GM21723 (cell line): ENCODE results near the gene RALGAPA1.

Experiments
- ATAC-seq: cut with Tn5 transposase; IDR thresholded peaks from one replicate; pipeline ENCODE4 v1.9.1; 2021; ENCODE audit warnings: mild to moderate bottlenecking, moderate library complexity; ENCODE audit not compliant: unreplicated experiment

RALGAPA1 gene

GRCh38 chr14:35704793-35705493, 104.2 kb downstream of the RALGAPA1 start:
- no peak for ATAC-seq

GRCh38 chr14:35701531-35701930, 107.6 kb downstream of the RALGAPA1 start:
- no peak for ATAC-seq

GRCh38 chr14:35699791-35700444, 109.2 kb downstream of the RALGAPA1 start:
- ATAC-seq, result no peak

- ATAC-seq, result no peak
These were observed 112.5 kb downstream of the RALGAPA1 start for GRCh38 chr14:35696575-35696974.

- no peak for ATAC-seq
These were observed 113.0 kb downstream of the RALGAPA1 start for GRCh38 chr14:35696119-35696518.

GRCh38 chr14:35695647-35696046, 113.4 kb downstream of the RALGAPA1 start:
- no peak for ATAC-seq

GRCh38 chr14:35695072-35695471, 114.0 kb downstream of the RALGAPA1 start:
- ATAC-seq, result no peak

GRCh38 chr14:35689000-35689460, 120.1 kb downstream of the RALGAPA1 start:
- peak; percentile 61 for ATAC-seq

- no peak for ATAC-seq
These were observed 120.8 kb downstream of the RALGAPA1 start for GRCh38 chr14:35688126-35688826.

GRCh38 chr14:35687335-35687939, 121.7 kb downstream of the RALGAPA1 start:
- no peak for ATAC-seq

GRCh38 chr14:35683688-35684087, 125.4 kb downstream of the RALGAPA1 start:
- peak; percentile 57 for ATAC-seq

GRCh38 chr14:35682802-35683201, 126.3 kb downstream of the RALGAPA1 start:
- ATAC-seq, result no peak

- no peak for ATAC-seq
These were observed 130.6 kb downstream of the RALGAPA1 start for GRCh38 chr14:35678403-35679028.

- no peak for ATAC-seq
These were observed 139.3 kb downstream of the RALGAPA1 start for GRCh38 chr14:35669782-35670181.

- no peak for ATAC-seq
These were observed 142.6 kb downstream of the RALGAPA1 start for GRCh38 chr14:35666429-35667043.

GRCh38 chr14:35661875-35662274, 147.2 kb downstream of the RALGAPA1 start:
- ATAC-seq, result no peak

GRCh38 chr14:35653045-35653444, 156.1 kb downstream of the RALGAPA1 start:
- no peak for ATAC-seq

GRCh38 chr14:35643513-35643912, 165.6 kb downstream of the RALGAPA1 start:
- ATAC-seq, result no peak

- ATAC-seq, result no peak
These were observed 171.2 kb downstream of the RALGAPA1 start for GRCh38 chr14:35637851-35638250.

- ATAC-seq, result no peak
These were observed 171.8 kb downstream of the RALGAPA1 start for GRCh38 chr14:35637269-35637668.
